ENCODE measurements around the gene LZIC. TPM values are rescaled to one million over a fixed set of nuclear protein-coding genes. Genes with fewer than 3 reads are reported as not detected.

LZIC gene
- total RNA-seq, 1 donor from 2014 or later = 31.2 TPM

- H3K27ac Mint-ChIP-seq (ENCODE audit: unreplicated experiment) = no peak overlapping the region
- H3K4me3 Mint-ChIP-seq (ENCODE audit: unreplicated experiment) = peak overlapping the region; percentile 10
- H3K36me3 Mint-ChIP-seq (ENCODE audit: low read depth, unreplicated experiment) = peaks cover 30% of the 10 kb centered on the region
- peaks cover 26% of the 10 kb centered on the region for H3K4me1 Mint-ChIP-seq (ENCODE audit: unreplicated experiment)
- no peak for DNase-seq (ENCODE audit: low spot score)
- TF ChIP-seq, protein P1, sequence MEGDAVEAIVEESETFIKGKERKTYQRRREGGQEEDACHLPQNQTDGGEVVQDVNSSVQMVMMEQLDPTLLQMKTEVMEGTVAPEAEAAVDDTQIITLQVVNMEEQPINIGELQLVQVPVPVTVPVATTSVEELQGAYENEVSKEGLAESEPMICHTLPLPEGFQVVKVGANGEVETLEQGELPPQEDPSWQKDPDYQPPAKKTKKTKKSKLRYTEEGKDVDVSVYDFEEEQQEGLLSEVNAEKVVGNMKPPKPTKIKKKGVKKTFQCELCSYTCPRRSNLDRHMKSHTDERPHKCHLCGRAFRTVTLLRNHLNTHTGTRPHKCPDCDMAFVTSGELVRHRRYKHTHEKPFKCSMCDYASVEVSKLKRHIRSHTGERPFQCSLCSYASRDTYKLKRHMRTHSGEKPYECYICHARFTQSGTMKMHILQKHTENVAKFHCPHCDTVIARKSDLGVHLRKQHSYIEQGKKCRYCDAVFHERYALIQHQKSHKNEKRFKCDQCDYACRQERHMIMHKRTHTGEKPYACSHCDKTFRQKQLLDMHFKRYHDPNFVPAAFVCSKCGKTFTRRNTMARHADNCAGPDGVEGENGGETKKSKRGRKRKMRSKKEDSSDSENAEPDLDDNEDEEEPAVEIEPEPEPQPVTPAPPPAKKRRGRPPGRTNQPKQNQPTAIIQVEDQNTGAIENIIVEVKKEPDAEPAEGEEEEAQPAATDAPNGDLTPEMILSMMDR (IDR thresholded peaks at IDR 0.05; ENCODE audit: unreplicated experiment) = no peak
- H3K27me3 Mint-ChIP-seq (ENCODE audit: unreplicated experiment) = peaks cover 18% of the 10 kb centered on the region
- no peaks in the 10 kb centered on the region for H3K9me3 Mint-ChIP-seq (ENCODE audit: unreplicated experiment)
Observed at GRCh38 chr1:9882296-9882944, 60.8 kb downstream of the LZIC start.

DNA sequence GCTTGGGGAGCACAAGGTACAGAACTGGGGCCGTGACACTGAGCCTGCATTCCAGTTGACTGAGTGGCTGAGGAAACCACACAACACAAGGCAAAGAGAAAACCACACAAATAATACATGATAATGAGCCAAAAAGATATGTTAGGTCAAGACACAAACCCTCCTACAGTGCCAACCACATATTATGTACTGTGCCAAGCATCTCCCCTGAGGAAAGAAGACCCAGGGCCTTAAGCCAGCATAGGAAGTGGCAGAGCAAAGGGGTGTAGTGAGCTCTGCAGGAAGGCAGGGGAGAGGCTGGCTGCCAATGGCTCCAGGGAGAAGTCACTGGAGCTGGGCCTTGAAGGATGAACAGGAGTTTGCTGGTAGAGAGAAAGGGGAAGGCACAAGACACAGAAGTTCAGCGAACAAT lies 61.3 kb downstream of the LZIC start:
- H3K27me3 Mint-ChIP-seq (ENCODE audit: unreplicated experiment) = peaks cover 16% of the 10 kb centered on the region
- H3K36me3 Mint-ChIP-seq (ENCODE audit: low read depth, unreplicated experiment) = peaks cover 29% of the 10 kb centered on the region
- H3K4me3 Mint-ChIP-seq (ENCODE audit: unreplicated experiment) = peak overlapping the region; percentile 10
- H3K9me3 Mint-ChIP-seq (ENCODE audit: unreplicated experiment) = no peaks in the 10 kb centered on the region
- DNase-seq (ENCODE audit: low spot score) = no peak
- H3K4me1 Mint-ChIP-seq (ENCODE audit: unreplicated experiment) = peaks cover 30% of the 10 kb centered on the region
- no peak overlapping the region for H3K27ac Mint-ChIP-seq (ENCODE audit: unreplicated experiment)
- TF ChIP-seq, protein P1 (IDR thresholded peaks at IDR 0.05; ENCODE audit: unreplicated experiment) = no peak

Small RNA genes lying within 50 kb of the gene (microRNA-seq; reads per million reads assigned to microRNA genes)
- gene MIR5697 (ENCODE audit: unreplicated experiment) = 1.8 reads per million, percentile 27 among the genes with 10 or more reads in this experiment

Other genes starting within 250 kb of the LZIC start
- 84.8 TPM for gene CLSTN1, start 119.4 kb downstream of the LZIC start, total RNA-seq (ENCODE audit: unreplicated experiment)
- gene CTNNBIP1, start 33.1 kb downstream of the LZIC start, total RNA-seq (ENCODE audit: unreplicated experiment) = 106 TPM
- gene NMNAT1, start 84 bp upstream of the LZIC start, total RNA-seq (ENCODE audit: unreplicated experiment) = 15.9 TPM
- gene RBP7, start 53.8 kb upstream of the LZIC start, total RNA-seq (ENCODE audit: unreplicated experiment) = 0.92 TPM
- 54.8 TPM for gene UBE4B, start 89.6 kb upstream of the LZIC start, total RNA-seq (ENCODE audit: unreplicated experiment)